H1 (cell line): ENCODE results near the gene UBE2E3. TPM values are rescaled to one million over a fixed set of nuclear protein-coding genes. Genes with fewer than 3 reads are reported as not detected.

Source experiments
- CTCF ChIA-PET: fragments of 300-600 bp; sonication (Branson Sonifier 250); formaldehyde crosslinking; loops from one replicate; lab custom pipeline; 2021; ENCODE audit not compliant: partially characterized antibody; lab: Charles Lee
- POLR2A ChIA-PET: fragments of 300-600 bp; sonication (Branson Sonifier 250); formaldehyde crosslinking; loops from one replicate; lab custom pipeline; 2021; ENCODE audit warnings: inconsistent platforms; ENCODE audit not compliant: partially characterized antibody; lab: Charles Lee
- DNase-seq, 2 experiments: peaks; one replicate each; pipeline versions ENCODE4 v3.0.0 to v3.0.0-alpha.2; 2010 to 2022; ENCODE audit warnings: low spot score in 2 of 2, low read depth in 1 of 2, mixed read lengths in 1 of 2
- FAIRE-seq: peaks from 2 replicates; lab custom pipeline; 2011; peaks lifted over from hg19 to GRCh38; lab: Jason Lieb, UNC
- H2AFZ ChIP-seq: 2 replicates; pipeline ENCODE4 v1.8.1; 2012; ENCODE audit warnings: low read length, inconsistent platforms
- H2AK5ac ChIP-seq: 2 replicates; pipeline ENCODE4 v1.6.1; 2013; ENCODE audit warnings: low read depth, low read length
- H2BK120ac ChIP-seq: replicated peaks from 2 replicates; pipeline ENCODE3; 2013; ENCODE audit warnings: low read depth, low read length, inconsistent platforms
- H2BK12ac ChIP-seq: 2 replicates; pipeline ENCODE4 v1.6.1; 2013; ENCODE audit warnings: low read depth, low read length
- H2BK15ac ChIP-seq: 2 replicates; pipeline ENCODE4 v1.6.1; 2013; ENCODE audit warnings: low read length
- H2BK20ac ChIP-seq: 2 replicates; pipeline ENCODE4 v1.6.1; 2013; ENCODE audit warnings: low read length
- H2BK5ac ChIP-seq: 2 replicates; pipeline ENCODE4 v1.6.1; 2013; ENCODE audit warnings: low read depth, low read length
- H3K14ac ChIP-seq: 2 replicates; pipeline ENCODE4 v1.6.1; 2013; ENCODE audit warnings: inconsistent platforms; ENCODE audit not compliant: insufficient read length
- H3K18ac ChIP-seq: 2 replicates; pipeline ENCODE4 v1.6.1; 2013; ENCODE audit warnings: low read length; ENCODE audit errors: extremely low read depth
- H3K23ac ChIP-seq: 2 replicates; pipeline ENCODE4 v1.6.1; 2013; ENCODE audit warnings: inconsistent platforms; ENCODE audit not compliant: insufficient read length
- H3K23me2 ChIP-seq: 2 replicates; pipeline ENCODE4 v1.6.1; 2013; ENCODE audit warnings: low read depth, low read length
- H3K27ac ChIP-seq: 2 replicates; pipeline ENCODE4 v1.6.1; 2011; ENCODE audit warnings: low read depth, low read length, inconsistent platforms
- H3K27me3 ChIP-seq, 4 experiments: replicated peaks in 1 of 4; 1 replicate in 1 of 4; 2 replicates in 3 of 4; pipeline versions ENCODE4 v1.6.1 to v1.8.1; 2011 to 2013; ENCODE audit warnings: low read length in 3 of 4, mild to moderate bottlenecking in 3 of 4, inconsistent platforms in 2 of 4, mixed read lengths in 2 of 4, moderate library complexity in 1 of 4; ENCODE audit not compliant: control insufficient read depth in 3 of 4, insufficient read depth in 3 of 4; ENCODE audit errors: extremely low read depth in 1 of 4
- H3K36me3 ChIP-seq, 4 experiments: 2 replicates each; pipeline versions ENCODE4 v1.6.1 to v1.8.1; 2011 to 2013; ENCODE audit warnings: mild to moderate bottlenecking in 4 of 4, low read length in 3 of 4, moderate library complexity in 2 of 4, control low read depth in 1 of 4, inconsistent platforms in 1 of 4; ENCODE audit not compliant: insufficient read depth in 4 of 4, control insufficient read depth in 2 of 4
- H3K4ac ChIP-seq: replicated peaks from 2 replicates; pipeline ENCODE3; 2013; ENCODE audit warnings: low read length, low read depth, mixed read lengths, inconsistent platforms; ENCODE audit not compliant: insufficient read length
- H3K4me1 ChIP-seq, 4 experiments: replicated peaks in 1 of 4; 1 replicate in 1 of 4; 2 replicates in 3 of 4; pipeline versions ENCODE4 v1.6.1 to v1.8.1; 2011 to 2013; ENCODE audit warnings: low read length in 3 of 4, inconsistent platforms in 2 of 4, mixed read lengths in 1 of 4; ENCODE audit not compliant: insufficient read depth in 4 of 4, control insufficient read depth in 3 of 4
- H3K4me2 ChIP-seq, 2 experiments: 2 replicates each; pipeline versions ENCODE4 v1.6.1 to v1.8.1; 2011 to 2013; ENCODE audit warnings: low read depth in 2 of 2, low read length in 2 of 2, control low read depth in 1 of 2, inconsistent platforms in 1 of 2, mild to moderate bottlenecking in 1 of 2; ENCODE audit not compliant: insufficient read depth in 1 of 2
- H3K4me3 ChIP-seq, 4 experiments: fragments of 200-600, 300-600 bp in 1 of 4; sonication (generic), shearing (Covaris generic), sonication (Bioruptor Twin) in 1 of 4; 2 replicates each; pipeline versions ENCODE4 v1.5.1 to v1.8.1; 2011 to 2016; ENCODE audit warnings: low read length in 4 of 4, low read depth in 3 of 4, control low read depth in 2 of 4, inconsistent platforms in 2 of 4, mild to moderate bottlenecking in 2 of 4, mixed read lengths in 1 of 4, moderate library complexity in 1 of 4; ENCODE audit not compliant: insufficient read depth in 2 of 4; ENCODE audit errors: extremely low read depth in 1 of 4
- H3K56ac ChIP-seq: replicated peaks from 2 replicates; pipeline ENCODE3; 2013; ENCODE audit warnings: low read depth, mild to moderate bottlenecking, mixed read lengths, low read length, inconsistent platforms; ENCODE audit not compliant: insufficient read length
- H3K79me1 ChIP-seq: 2 replicates; pipeline ENCODE4 v1.6.1; 2013; ENCODE audit warnings: low read depth, low read length, control low read depth
- H3K79me2 ChIP-seq, 2 experiments: 2 replicates each; pipeline versions ENCODE4 v1.6.1 to v1.8.1; 2012 to 2013; ENCODE audit warnings: low read length in 2 of 2, mild to moderate bottlenecking in 2 of 2, inconsistent platforms in 1 of 2; ENCODE audit not compliant: insufficient read depth in 2 of 2, control insufficient read depth in 1 of 2
- H3K9ac ChIP-seq, 4 experiments: replicated peaks in 1 of 4; 1 replicate in 1 of 4; 2 replicates in 3 of 4; pipeline versions ENCODE4 v1.6.1 to v1.8.1; 2011 to 2013; ENCODE audit warnings: low read depth in 3 of 4, low read length in 3 of 4, control low read depth in 2 of 4, mild to moderate bottlenecking in 2 of 4, moderate library complexity in 2 of 4, inconsistent platforms in 1 of 4; ENCODE audit errors: extremely low read depth in 1 of 4
- H3K9me3 ChIP-seq, 2 experiments: 2 replicates each; pipeline versions ENCODE4 v1.6.1 to v1.8.1; 2012 to 2013; ENCODE audit warnings: mild to moderate bottlenecking in 2 of 2, moderate library complexity in 2 of 2, control low read depth in 1 of 2, inconsistent platforms in 1 of 2, low read depth in 1 of 2, low read length in 1 of 2, mixed read lengths in 1 of 2; ENCODE audit not compliant: insufficient read depth in 2 of 2
- H4K20me1 ChIP-seq, 2 experiments: replicated peaks in 1 of 2; 2 replicates each; pipeline versions ENCODE3 to v1.8.1; 2011 to 2013; ENCODE audit warnings: inconsistent platforms in 2 of 2, low read length in 2 of 2, mild to moderate bottlenecking in 1 of 2; ENCODE audit not compliant: insufficient read depth in 2 of 2, control insufficient read depth in 1 of 2
- H4K5ac ChIP-seq: 2 replicates; pipeline ENCODE4 v1.6.1; 2013; ENCODE audit warnings: low read length, low read depth, mixed read lengths, inconsistent platforms; ENCODE audit not compliant: insufficient read length
- H4K8ac ChIP-seq: 2 replicates; pipeline ENCODE4 v1.8.0; 2013; ENCODE audit warnings: mild to moderate bottlenecking, moderate library complexity, low read length, inconsistent platforms; ENCODE audit not compliant: insufficient read depth; ENCODE audit errors: extremely low read depth
- H4K91ac ChIP-seq: replicated peaks from 2 replicates; pipeline ENCODE3; 2013; ENCODE audit warnings: low read length, mixed read lengths, inconsistent platforms; ENCODE audit not compliant: insufficient read length
- CHD1 ChIP-seq: IDR thresholded peaks from 2 replicates; pipeline ENCODE4 v1.6.1; 2012; ENCODE audit warnings: low read depth, low read length, improper control_type of control experiment
- WGBS, 2 experiments: shearing (Covaris generic) in 1 of 2; methylation state at CpG; one replicate each; pipeline versions ENCODE4 v1.1.6 to v1.1.7; 2013 to 2015; ENCODE audit warnings: low lambda C conversion rate in 2 of 2, mixed read lengths in 2 of 2, inconsistent platforms in 1 of 2, low coverage in 1 of 2, missing lambda C conversion rate in 1 of 2; ENCODE audit not compliant: insufficient replicate concordance in 2 of 2, insufficient coverage in 1 of 2, insufficient read length in 1 of 2; ENCODE audit errors: extremely low coverage in 1 of 2, missing lambda C conversion rate in 1 of 2; 5-methylcytosine and 5-hydroxymethylcytosine counted together
- polyA plus RNA-seq, 7 experiments: library from polyadenylated mRNA; depleted of rRNA in 3 of 7; stranded (reverse) in 5 of 7; unstranded in 2 of 7; fragments of >200 nt in 5 of 7; fragments of 200-250 nt in 2 of 7; gene quantifications; 1 replicate in 5 of 7; 2 replicates in 1 of 7; 4 replicates in 1 of 7; pipeline versions ENCODE4 v1.2.1 to v1.2.3, GENCODE V29; 2011 to 2013; ENCODE audit warnings: missing spikeins in 2 of 7, mixed read lengths in 2 of 7
- total RNA-seq: library from RNA; stranded (reverse); fragmentation: NEBNext Ultra II Directional; extraction: Animal tissue kit (Norgen Biotek cat#: 25700); gene quantifications from 2 replicates; pipeline ENCODE4 v1.2.1, GENCODE V29; 2021

The UBE2E3 gene
- total and polyA plus RNA-seq, 2 of the 8 experiments (the other 6 are each of a cell fraction or from before 2014, with no cell fraction given) = 106 to 132 TPM

DNA sequence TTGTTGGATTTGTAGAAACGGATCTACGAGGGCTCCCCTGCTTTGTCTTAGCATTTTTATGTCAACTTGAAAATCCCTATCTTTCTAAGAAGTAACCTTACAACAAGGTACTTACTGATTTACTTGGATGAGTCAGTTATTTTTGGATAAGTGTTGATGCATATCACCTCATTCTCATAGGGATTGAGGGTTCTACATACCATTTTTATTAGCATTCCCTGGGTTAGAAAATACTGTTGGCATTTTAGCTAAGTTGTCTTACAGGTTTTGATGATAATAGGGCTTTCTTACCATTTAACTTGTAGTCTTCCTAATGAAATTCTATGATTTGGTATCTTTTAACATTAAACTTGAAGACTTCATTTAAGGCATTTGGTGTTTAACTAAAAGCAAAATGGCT lies 125.2 kb downstream of the UBE2E3 start:
- CTCF ChIA-PET = interaction anchor here (0.7 to 3.0 kb wide), 24 partner anchors 8 to 617 kb away, joined by 3 to 25 read pairs (median 3); partner anchors contain the start of gene ITGA4
- TF ChIP-seq CHD1 = no peak

More for the DNA sequence above, 125.2 kb downstream of the UBE2E3 start:
- Histone ChIP-seq H2BK20ac (no peak overlapping the region), H3K27me3 (no peaks in the 10 kb centered on the region), H3K36me3 (no peaks in the 10 kb centered on the region), H4K20me1 (no peaks in the 10 kb centered on the region), H3K4me2 (no peak overlapping the region), H3K23me2 (no peaks in the 10 kb centered on the region), H3K18ac (no peak overlapping the region), H3K56ac (no peak overlapping the region), H3K9me3 (no peaks in the 10 kb centered on the region), H3K79me1 (no peaks in the 10 kb centered on the region), H2AFZ (no peak overlapping the region), H4K5ac (no peak overlapping the region), H3K27ac (no peak overlapping the region), H4K8ac (no peak overlapping the region), H4K91ac (no peak overlapping the region), H3K9ac (no peak overlapping the region), H2BK120ac (no peak overlapping the region), H2BK5ac (no peak overlapping the region), H3K4ac (no peak overlapping the region), H2BK12ac (no peak overlapping the region), H3K23ac (no peak overlapping the region), H3K4me1 (peaks cover 0 to 5% (median 3%) of the 10 kb centered on the region in 4 experiments; a peak in 4 of 7 replicates), H3K4me3 (no peak overlapping the region), H3K79me2 (no peaks in the 10 kb centered on the region), H3K14ac (no peak overlapping the region), H2BK15ac (no peak overlapping the region), H2AK5ac (no peak overlapping the region)
- 93% methylated on average over 2 of the region's 2 CpGs; no CpG with 5 or more reads in 1 of the 2 experiments for WGBS, 2 experiments
- DNase-seq (no peak), FAIRE-seq (no peak)
- POLR2A ChIA-PET = no interaction called here
